NCI-H748 (cell line): ENCODE measurements around the gene AGO3.

Source experiments
- DNase-seq: peaks from one replicate; lab custom pipeline; 2025; ENCODE audit not compliant: unreplicated experiment; lab: John Stamatoyannopoulos, UW

Gene AGO3

GRCh38 chr1:36080801-36081200 lies 149.9 kb downstream of the AGO3 start:
- no peak for DNase-seq

- no peak for DNase-seq
Observed at GRCh38 chr1:36081926-36082485, 151.1 kb downstream of the AGO3 start.

DNA sequence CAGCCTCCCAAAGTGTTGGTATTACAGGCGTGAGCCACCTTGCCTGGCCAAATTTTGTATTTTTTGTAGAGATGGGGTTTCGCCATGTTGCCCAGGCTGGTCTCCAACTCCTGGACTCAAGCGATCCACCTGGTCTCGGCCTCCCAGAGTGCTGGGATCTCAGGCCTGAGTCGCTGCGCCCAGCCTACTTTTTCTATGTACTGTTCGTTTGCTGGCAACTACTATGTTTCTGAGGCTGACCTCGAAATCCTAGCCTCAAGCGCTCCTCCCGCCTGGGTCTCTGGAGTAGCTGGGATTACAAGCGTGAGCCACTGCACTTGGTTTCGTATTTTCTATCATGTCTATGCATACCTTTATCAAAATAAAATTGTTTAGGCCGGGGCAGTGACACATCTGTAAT lies 152.3 kb downstream of the AGO3 start:
- DNase-seq = no peak

DNA sequence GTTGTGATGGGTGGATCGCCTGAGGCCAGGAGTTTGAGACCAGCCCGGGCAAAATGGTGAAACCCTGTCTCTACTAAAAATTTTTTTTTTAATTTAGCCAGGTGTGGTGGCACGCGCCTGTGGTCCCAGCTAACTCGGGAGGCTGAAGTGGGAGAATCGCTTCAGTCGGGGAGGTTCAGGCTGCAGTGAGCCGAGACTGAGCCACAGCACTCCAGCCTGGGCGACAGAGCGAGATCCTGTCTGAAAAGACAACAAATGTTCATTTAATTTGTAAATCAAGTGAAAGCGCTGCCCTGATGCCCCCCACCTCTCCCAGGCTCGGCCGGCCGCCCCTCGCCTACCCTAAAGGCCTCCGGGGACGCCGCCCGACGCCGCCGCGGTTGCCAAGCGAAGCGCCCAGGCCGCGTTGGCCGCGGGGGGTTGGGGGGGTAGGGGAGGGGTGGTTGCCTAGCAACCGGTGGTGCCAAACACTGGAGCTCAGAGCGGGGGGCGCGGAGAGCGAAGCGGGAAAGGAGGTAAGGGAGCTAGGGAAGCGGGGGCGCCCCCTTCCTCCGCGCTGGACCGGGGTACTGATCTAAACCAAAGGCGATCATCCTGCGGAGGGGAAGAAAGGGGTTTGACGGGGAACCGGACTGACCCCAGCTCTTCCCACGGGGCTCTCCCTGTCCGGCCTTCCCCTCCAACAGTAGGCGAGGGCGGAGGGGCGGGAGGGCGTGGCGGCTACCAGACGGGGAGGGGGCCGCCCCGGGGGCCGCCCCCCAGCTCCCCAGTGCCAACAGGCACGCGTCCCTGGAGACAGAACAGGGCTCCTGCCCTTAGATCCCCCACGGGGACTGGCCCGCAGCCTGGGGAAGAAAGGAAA lies 153.0 kb downstream of the AGO3 start, which contains the start of gene TEKT2:
TSS of gene TEKT2 (plus strand) at position 460 of the 862 bp plus-strand sequence. CDS start 828 bp downstream, outside the sequence.
- DNase-seq = peak; percentile 85

- DNase-seq = peak; percentile 34
Observed at GRCh38 chr1:36084497-36085115, 153.7 kb downstream of the AGO3 start.

- no peak for DNase-seq
Observed at GRCh38 chr1:36085126-36085525, 154.2 kb downstream of the AGO3 start.

DNA sequence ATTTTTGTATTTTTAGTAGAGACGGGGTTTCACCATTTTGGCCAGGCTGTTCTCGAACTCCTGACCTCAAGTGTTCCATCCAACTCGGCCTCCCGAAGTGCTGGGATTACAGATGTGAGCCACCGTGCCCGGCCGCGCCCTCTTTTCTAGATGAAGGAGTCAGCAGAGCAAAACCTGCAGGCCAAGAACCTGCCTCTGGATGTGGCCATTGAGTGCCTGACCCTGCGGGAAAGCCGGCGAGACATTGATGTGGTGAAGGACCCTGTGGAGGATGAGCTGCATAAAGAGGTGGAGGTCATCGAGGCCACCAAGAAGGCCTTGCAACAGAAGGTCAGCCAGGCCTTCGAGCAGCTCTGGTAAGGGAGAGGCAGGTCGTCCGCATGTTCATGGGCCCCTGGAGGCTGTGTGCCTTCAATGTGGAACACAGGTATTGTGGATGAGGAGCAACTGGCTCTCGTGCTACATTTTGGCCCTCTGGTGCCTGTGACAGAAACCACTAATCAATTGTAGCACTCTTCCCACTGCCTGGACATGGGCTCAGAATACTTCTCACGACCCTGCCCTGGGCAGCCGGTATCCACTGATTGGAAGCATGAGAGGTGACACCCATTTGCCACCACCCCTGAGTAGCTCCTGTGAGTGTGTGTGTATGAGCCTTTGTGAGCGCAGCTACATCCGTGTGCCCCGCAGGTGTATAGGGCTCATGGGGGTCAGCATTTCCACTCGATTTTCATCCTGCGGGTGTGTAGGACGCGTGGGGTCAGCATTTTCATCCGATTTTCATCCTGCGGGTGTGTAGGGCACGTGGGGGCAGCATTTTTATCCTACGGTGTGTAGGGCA lies 155.0 kb downstream of the AGO3 start:
- no peak for DNase-seq

DNA sequence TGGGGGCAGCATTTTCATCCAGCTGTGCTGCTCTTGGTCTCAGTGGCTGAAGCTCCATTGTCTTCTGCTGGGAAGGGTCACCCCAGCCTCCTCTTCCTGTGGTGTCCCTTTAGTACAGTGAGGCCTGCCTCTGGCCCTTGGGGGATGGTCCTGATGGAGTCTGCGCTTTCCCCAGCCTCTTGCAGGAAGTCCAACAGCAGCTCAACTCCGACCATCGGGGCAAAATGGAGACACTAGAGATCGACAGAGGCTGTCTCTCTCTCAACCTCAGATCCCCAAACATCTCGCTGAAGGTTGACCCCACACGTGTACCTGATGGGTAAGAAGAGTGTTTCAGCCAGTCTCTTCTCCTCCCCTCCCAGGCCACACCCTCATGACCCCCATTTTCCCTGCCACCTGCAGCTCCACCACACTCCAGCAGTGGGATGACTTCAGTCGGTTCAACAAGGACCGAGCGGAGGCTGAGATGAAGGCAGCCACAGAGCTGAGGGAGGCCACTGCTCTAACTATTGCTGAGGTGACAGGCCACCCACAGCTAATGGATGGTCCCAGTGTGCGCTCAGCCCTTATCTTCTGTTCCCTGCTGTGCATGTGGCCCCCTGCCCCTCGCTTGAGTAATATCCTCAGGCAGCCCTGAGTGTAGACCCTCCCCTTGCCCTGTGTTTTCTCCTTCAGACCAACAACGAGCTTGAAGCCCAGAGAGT lies 155.8 kb downstream of the AGO3 start:
- DNase-seq = no peak

DNA sequence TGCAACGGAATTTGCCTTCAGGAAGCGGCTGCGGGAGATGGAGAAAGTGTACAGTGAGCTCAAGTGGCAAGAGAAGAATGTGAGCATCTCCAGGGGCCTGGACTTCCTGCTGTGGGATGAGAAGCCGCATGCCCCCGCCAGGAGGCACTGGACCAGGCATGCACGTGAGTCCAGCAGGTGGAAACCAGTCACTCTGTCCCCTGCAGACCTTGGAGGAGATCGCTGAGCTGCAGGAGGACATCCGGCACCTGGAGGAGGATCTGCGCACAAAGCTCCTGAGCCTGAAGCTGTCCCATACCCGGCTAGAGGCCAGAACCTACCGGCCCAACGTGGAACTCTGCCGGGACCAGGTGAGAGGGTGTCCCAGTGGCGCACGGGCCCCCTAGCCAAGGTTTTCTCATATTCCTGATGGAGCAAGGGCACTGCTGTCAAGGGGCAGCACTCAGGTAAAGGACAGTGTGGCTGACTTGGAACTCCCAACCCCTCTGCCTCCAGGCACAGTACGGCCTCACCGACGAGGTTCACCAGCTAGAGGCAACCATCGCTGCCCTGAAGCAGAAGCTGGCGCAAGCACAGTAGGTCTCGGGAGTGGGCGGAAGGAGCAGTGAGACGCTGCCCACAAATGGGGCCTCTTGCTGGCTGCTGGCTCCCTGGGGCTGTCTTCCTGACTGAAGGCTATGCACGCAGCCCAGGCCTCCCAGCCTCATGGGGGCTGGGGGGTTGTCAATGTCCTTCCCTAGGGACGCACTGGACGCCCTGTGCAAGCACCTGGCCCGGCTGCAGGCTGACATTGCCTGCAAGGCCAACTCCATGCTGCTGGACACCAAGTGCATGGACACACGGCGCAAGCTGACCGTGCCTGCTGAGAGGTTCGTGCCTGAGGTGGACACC lies 156.6 kb downstream of the AGO3 start:
- DNase-seq = no peak

DNA sequence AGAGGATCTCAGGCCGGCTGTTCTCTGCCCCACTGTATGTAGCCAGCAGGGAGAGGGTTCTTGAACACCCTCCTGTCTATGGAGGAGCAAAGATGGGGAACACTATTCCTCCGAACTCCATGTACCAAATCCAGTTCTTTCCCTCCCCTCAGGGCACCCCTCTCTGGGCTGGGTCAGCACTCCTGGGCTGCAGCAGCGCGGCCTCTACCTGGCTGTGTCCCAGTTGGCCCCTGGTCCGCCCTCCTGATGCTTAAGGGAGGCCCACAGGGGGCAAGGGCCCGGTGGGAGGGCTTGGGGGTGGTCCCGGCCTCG lies 157.3 kb downstream of the AGO3 start:
- no peak for DNase-seq

- DNase-seq = peak; percentile 86
Observed at GRCh38 chr1:36088577-36089392, 157.9 kb downstream of the AGO3 start, which contains the start of gene ADPRS. Gene ADPRS (plus strand): TSS chr1:36088892. CDS start chr1:36088905, 13 bp downstream.

DNA sequence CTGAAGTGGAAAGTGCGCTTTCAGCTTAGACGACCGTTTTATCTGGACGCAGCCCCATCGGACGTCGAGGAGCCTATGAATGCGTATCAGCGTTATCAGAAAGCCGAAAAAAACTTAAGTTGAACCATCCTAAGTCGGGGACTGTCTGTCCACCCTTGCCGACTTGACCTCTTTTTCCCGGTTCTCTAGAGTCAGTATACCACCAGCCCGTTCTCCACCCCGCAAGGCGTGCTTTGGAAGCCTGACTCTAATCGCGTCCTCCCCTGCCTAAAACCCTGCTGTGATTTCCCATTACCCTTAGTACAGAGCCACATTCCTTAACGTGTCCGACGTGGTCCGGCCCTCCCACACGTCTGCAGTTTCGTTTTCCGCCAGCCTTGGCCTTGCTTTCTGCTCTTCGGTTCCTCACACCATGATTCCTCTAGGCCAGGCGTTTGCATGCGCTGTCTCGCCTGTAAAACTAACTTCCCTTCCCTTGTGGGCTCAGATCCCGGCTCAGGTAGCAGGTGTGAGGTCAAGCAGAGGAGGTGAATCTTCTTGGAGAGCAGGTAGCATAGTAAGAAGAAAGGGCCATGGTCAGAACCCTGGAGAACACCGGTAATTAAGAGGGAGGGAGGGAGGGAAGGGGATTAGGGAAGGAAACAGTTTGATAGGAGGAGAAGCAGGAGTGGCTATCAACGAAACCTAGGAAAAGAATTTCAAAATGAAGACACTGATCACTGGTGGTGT lies 158.7 kb downstream of the AGO3 start:
- DNase-seq = peak; percentile 26

DNA sequence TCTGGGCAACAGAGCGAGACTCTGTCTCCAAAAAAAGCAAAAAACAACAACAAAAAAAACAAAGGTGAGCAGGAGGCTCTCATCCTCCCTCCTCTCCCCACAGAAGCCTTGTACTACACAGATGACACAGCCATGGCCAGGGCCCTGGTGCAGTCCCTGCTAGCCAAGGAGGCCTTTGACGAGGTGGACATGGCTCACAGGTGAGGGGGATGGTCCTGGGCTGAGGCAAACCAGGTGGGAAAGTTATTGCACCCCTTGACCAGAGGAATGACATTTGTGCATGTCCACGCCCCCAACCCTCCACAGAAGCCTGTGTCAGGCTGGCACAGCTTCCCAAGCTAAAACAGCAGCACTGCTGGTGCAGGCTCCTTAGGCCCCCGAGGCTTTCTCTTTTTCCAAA lies 160.2 kb downstream of the AGO3 start:
- DNase-seq = no peak

DNA sequence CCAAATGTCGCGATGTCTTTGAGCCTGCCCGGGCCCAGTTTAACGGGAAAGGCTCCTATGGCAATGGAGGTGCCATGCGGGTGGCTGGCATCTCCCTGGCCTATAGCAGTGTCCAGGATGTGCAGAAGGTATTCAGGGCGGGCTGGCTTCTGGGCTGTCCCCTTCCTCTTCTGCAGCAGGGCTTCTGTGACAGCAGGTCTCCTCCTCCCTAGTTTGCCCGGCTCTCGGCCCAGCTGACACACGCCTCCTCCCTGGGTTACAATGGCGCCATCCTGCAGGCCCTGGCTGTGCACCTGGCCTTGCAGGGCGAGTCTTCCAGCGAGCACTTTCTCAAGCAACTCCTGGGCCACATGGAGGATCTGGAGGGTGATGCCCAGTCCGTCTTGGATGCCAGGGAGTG lies 160.8 kb downstream of the AGO3 start:
- no peak for DNase-seq

DNA sequence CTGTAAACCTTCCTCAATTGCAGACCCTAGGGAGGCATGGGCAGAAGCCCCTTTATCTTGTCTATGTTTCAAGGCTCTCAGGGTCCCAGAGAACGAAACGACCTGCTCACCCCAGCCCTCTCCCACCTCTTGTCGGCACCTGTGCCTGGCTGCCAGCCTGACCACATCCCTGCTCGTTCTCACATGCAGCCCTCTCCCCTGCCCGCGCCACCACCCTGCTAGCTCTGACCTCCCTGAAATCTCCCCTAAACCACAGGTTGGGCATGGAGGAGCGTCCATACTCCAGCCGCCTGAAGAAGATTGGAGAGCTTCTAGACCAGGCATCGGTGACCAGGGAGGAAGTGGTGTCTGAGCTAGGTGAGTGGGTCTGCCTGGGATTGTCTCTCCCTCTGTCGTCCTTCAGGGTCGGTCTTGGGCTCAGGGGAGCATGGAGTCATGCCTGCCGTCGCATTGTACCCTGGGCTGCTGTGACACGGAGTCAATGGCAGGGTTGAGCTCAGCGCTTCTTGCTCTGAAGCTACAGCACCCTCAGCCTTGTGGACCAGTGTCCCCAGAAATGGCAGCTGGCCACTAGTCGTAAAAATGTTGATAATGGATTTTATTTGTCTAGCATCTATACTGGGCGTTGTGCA lies 161.4 kb downstream of the AGO3 start:
- DNase-seq = no peak

GRCh38 chr1:36092798-36093185 lies 161.9 kb downstream of the AGO3 start:
- DNase-seq = no peak

DNA sequence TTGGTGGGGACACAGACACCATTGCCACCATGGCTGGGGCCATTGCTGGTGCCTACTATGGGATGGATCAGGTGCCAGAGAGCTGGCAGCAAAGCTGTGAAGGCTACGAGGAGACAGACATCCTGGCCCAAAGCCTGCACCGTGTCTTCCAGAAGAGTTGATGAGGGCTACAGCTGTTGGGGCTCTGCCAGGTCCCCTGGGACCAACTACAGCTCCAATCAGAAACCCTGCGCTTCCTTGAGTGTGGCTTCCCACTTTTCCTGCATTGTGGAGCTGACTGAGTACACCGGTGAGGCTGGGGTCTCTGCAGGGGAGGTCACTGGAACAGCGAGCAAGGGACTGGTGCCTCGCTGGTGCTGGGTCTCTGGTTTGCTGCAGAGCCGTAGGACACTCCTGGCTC lies 162.3 kb downstream of the AGO3 start:
- no peak for DNase-seq

DNA sequence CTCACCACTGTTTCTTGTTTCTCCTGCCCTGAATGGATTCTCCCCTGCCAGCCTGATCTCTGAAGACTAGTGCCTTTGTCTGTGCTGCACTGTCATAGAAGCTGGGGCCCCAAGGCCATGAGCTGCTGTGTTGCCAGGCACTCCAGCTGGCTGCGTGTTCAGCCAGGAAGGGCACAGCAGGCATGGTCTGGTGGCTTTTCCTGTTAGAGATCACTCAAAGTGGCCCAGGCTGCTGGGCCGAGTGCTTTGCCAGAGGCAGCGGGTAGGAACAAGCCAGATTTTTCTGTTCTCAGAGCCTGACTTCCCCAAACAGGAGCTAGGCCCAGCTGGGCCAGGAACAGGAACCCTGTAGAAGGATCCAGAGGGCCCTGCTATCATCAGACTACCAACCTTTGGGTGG lies 163.0 kb downstream of the AGO3 start:
- DNase-seq = no peak
